ENCODE results near the gene ARHGAP10.
"Not testable (repeated sequence)": the region's sequence is repeated elsewhere in the genome, so short reads cannot be mapped to it uniquely, and the experiment has no call there.

Gene ARHGAP10

DNA sequence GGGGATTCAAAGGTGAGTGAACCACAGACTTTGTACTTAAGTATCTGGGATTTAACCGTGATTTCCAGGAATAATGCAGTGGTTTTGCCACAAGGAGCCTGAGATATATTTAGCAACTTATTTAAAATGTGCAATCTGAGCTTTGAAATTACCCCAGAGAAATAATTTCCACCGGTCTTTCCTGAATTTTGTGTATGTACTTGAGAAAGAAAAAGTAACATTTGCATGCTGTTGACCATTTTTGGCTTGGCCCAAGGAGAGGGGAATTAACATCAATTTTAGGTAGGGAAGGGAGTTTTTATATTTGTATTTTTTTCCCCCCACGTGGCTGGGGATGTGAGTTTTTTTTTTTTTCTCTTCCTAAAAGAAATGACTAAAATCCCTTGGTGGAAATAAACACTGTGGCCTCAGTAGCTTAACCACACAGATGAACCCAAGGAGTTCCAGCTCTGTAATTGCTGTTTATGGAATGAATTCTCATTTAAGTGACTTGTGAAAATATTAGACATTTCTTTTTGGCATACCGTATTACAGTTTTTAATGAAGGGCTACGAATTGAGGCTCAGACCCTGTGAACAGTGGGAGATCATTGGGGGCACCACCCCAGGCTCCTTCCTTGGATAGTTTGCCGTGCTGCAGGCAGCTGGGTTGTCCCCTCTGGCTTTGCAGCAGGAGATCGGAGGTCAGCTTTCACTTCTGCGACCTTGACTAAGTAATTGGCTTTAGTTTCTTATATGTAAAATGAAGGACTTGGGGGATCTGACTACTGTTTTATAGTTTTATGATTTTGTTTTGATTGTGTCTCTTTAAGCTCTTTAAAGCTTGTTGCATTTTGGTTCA, 116.1 kb downstream of the ARHGAP10 start:
- no peak for DNase-seq (ENCODE audit: low read depth)

DNA sequence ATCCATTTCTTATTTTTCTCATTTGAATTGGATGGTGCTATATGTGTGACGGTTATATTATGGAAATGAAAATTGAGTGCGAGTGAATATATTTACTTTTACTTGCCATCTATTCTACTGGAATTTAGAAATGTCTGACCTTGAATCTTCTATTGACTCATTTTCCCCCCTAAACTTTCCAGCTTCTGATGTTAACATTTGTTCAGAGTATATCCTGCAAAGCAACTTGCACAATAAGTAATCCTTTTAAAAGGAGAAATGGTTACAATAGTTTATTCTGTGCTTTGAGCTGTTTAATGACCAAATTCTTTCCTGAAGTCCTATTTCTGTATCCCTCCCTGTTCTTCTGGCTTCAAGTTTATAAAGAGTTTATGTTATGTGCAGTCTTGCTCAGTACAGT, 116.7 kb downstream of the ARHGAP10 start:
- DNase-seq (ENCODE audit: low read depth), result no peak

DNA sequence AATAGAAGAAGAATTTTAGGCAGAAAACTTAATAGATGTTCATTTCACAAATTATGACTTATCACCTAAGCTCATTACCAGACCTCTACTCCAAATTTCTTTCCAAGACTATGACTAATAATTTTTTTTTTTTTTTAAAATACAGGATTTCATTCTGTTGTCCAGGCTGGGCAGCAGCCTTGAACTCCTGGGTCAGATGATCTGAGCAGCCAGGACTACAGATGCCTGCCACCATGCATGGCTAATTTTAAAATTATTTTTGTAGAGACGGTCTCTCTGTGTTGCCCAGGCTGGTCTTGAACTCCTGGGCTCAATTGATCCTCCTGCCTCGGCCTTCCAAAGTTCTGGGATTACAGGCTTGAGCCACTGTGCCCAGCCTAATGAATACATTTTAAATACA, 119.2 kb downstream of the ARHGAP10 start:
- DNase-seq (ENCODE audit: low read depth), result no peak

DNA sequence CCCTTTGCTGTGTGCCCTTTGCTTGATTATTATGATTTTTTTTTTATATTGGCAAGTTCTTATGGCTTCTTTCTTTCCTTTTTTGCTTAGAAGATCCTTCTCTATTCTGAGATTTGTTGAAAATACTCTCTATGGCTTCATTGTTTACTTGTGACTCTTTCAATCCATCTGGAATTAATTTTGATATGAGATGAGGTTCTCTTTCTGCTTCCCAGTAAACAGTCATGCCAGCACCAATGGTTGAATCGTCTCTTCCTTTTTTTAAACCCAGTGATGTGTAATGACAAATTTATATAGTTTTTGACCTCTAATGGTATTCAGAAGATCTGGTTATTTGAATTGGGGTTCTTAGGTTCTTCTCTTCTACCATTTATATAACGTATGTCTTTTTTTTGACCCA, 121.8 kb downstream of the ARHGAP10 start:
- DNase-seq (ENCODE audit: low read depth), result peak; percentile 80

DNA sequence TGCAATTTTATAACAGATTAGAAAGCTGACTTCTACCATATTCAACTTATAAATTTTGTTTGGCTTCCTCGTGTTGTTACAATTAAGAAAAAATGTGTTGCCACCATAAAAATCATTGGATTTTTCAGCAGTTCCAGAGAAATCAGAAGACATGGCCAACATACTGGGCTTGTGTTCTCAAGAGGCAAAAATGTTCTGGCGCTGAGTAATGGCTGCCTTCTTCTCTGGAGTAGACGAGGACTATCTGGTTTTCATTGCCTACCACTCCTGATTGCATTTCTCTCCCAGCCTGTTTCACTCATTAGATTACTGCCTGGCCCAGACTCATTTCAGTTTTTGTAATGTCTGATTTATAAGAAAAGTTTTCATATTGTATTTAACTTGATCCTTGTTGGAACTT, 122.3 kb downstream of the ARHGAP10 start:
- DNase-seq (ENCODE audit: low read depth), result no peak

DNA sequence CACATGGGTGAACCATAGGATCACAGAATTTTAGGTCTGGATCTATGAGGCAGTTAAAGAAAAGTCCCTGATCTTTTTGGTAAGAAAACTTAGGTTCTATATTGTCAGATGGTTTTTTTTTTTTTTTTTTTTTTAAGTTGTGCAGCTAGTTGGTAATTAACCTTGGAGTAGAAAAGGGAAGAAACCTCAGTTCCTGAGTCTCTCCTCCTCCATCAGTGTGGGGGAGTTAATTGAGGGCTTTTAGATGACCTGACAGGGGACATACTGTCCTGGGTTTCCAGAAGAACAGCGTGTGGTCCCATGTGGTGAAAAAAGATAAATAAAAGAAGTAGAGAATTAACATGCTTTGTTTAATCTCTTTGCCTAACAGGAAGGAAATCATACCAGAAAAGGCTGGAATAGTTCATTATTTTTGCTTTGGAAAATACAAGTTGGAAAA, 123.7 kb downstream of the ARHGAP10 start:
- no peak for DNase-seq (ENCODE audit: low read depth)

DNA sequence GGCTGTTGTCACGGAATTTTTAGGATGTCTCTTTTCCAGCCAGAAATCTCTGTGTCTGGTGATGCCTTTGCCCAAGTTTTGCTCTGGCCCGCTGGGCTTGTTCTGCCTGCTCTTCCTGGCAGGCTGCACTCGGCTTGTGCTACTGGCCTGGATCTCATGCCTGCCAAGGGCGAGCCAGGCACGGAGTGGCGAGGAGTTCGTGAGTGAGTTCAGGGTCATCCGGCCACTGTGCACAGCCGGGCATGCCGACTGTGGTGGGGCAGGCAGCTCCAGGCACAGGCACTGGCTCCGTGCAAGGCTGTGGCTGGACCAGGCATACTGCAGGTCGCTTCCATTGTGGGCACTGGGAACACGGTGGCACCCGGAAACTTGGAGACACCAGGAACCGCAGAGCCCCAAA, 129.1 kb downstream of the ARHGAP10 start:
- DNase-seq (ENCODE audit: low read depth), result peak; percentile 49

DNA sequence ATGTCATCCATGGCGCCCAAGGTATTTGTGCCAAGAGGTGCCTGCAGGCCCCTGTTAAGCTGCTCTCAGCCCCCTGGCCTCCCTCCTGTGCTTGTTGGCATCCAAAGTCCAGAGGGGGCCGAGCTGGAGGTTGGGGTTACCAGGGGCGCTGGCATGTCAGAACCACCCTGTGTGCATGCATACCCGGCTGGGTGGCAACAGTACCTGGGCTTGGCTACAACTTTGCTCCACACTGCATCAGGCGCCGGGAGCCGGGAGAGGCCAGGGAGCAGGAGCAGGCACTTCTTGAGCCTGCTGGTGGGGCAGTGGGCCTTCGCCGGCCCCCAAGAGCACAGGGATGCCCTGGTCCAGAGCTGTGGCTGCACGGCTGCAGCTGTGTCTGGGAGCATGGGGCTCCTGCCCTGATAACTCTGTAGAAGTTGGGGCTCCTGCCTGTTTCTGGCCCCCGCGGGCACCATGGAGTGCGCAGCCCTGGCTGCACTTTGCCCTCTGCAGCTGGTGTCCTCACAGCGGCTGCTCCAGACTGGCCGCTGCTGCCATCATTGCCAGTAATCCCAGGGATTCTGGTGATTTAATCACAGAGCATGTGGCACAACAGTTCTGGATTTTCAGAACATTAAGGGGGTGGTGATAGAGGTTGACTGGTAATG, 130.3 kb downstream of the ARHGAP10 start:
- no peak for DNase-seq (ENCODE audit: low read depth)

DNA sequence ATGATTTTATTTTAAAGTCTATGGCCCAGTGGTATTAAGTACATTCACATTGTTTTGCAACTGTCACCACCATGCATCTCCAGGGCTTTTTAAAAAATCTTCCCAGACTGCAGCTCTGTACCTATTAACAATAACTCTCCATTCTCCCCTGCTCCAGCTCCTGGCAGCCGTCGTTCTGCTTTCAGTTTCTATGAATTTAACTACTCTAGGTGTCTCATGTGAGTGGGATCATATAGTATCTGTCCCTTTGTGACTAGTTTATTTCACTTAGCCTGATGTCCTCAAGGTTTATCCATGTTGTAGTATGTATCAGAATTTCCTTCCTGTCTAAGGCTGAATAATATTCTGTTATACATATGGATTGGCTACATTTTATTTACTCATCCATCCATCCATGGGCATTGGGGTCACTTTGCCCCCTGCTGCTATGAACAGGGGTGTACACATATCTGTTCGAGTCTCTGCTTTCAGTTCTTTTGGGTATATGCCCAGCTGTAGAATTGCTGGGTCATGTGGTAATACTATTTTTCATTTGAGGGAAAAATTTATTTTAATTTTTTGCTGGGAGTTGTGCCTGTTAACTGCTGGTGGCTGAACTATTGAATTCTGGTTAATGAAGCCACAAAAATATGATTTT, 131.3 kb downstream of the ARHGAP10 start:
- DNase-seq (ENCODE audit: low read depth), result peak; percentile 38

DNA sequence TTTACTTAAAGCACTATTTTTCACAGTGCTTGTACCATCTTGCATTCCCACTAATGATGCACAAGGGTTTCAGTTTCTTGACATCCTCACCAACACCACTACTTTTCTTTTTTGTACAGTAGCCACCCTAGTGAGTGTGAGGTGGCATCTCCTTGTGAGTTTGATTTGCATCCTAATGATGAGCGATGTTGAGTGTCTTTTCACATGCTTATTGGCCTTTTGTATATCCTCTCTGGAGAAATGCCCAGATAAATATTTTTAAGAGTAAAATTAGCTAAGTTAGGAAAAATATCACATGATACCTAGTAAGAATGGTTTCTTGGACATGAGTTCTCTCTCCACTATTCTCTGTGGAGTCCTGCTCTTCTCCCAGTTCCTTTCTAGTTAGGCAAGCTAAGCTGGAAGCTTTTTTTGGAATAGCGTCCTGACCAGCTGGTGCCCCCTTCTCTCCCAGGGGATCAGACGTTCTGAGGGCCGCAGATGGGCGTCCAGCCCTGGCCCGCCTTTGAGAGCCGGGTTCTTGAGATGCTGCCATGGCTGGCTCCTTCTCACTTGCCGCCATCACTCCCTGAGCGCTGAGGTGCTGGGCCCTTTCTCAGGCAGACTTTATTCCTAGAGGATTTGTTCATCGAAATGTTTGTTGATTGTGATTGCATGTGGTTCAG, 132.1 kb downstream of the ARHGAP10 start:
- peak; percentile 47 for DNase-seq (ENCODE audit: low read depth)

DNA sequence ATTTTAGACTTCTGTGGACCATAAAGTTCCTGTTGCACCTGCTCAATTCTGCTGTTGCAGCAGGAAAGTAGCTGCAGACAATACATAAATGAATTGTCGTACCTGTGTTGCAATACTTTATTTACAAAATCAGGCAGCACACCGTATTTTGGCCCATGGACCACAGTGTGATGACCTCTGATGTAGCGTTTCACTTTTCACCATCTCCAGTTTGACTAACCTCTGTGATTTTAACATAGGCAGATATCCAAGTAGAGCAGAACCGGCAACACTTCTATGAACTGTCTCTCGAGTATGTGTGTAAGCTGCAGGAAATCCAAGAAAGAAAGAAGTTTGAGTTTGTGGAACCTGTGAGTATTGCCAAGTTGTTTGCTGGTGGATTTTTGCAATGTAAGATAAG, 132.7 kb downstream of the ARHGAP10 start:
- peak; percentile 10 for DNase-seq (ENCODE audit: low read depth)

DNA sequence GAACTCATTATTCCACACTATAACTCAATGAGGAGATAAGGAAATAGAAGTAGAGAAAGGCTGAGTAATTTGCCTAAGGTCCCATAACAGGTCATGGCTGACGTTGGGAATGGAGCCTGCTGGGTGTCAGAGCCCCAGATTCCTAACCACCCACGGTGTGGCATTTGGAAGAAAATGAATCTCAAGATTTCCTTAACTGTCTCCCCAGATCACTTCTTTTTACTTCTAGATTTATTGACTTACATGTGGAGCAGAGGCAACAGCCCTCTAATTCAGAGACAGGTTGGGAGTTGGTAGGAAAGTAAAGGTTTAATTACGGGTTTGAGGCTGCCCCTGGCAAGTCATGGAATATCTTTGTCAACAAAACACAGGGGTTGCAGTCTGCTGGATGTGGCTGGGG, 134.0 kb downstream of the ARHGAP10 start:
- no peak for DNase-seq (ENCODE audit: low read depth)

DNA sequence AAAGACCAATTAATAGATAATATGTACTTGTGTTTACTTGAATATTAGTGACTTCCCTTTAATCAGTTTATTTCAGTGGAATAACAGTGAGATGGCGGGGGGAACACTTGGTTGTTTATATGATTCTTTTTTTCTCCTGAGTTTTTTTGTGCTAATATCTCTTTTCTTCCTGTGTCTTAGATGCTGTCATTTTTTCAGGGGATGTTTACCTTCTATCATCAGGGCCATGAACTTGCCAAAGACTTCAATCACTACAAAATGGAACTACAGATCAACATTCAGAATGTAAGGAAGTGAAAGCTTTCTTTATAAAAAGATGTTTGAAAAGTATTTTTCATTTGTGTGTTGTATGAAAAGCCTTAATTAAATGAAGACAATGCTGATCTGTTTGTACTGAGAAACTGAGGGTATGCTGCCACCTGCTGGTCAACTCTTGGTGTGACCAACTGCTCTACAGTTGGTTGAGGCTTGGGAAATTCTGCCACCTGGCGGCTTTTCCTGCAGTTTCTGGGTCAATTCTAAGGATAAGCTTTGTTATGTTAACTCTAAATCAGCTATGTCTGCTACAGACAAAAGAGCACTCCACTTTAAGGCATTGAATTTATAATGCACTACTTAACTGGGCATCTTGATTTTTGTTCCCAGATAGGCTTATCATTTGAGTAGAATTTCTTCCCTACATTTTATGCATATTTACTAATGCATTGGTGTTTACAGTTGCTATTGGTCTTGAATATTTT, 134.8 kb downstream of the ARHGAP10 start:
- DNase-seq (ENCODE audit: low read depth), result peak; percentile 82

DNA sequence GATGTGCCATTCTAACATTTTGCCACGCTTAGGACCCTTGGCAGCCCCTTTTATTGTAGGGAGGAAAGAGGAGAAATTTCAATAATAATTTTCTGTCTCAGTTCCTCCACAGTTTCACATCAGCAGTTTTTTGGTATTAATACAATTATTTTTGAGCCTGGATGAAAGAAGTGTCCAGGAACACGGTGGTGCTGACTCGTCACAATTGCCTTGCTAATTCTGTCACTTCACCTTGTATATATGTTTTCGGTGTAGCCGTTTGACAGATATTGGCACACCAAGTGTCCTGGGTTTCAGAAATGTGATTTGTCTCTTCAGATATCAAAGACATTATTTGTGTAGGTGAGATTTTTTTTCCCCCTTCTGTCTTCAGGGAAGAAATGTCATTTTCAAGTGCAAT, 142.2 kb downstream of the ARHGAP10 start:
- no peak for DNase-seq (ENCODE audit: low read depth)

DNA sequence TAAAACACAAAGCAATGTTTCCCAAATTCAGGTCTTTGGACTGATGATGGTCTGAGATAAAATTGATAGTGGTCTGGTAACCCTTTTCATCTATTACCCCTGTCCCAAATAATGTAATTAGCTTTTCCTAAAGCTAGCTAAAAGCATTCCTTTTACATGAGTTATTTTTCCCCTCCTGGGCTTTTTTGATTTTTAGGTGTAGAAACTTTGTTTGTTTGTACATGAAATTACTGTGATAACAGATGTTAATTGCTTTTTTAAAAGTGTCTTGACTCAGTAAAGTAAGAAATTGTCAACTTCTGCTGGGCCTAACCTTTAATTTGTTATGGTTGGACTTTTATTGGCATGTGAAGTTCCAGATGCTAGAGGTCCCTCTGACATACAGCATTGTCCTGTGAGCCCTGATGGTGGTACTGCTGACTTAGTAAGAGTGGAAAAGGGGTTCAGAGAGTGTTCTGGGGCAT, 145.5 kb downstream of the ARHGAP10 start:
- no peak for DNase-seq (ENCODE audit: low read depth)

DNA sequence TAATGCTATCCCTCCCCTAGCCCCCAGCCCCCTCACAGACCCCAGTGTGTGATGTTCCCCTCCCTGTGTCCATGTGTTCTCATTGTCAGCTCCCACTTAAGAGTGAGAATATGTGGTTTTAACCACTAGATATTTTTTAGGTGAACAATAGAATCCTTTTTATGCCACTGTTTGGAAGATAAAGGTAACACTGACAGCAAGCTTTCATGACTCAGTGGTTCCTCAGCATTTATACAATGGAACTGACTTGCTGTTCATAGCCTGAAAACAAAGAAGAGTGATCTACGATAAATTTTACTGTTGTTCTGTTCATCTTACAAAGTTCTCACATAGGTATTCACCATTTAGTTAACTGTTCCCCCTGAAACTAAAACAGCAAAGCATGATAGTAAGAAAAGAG, 147.8 kb downstream of the ARHGAP10 start:
- no peak for DNase-seq (ENCODE audit: low read depth)

DNA sequence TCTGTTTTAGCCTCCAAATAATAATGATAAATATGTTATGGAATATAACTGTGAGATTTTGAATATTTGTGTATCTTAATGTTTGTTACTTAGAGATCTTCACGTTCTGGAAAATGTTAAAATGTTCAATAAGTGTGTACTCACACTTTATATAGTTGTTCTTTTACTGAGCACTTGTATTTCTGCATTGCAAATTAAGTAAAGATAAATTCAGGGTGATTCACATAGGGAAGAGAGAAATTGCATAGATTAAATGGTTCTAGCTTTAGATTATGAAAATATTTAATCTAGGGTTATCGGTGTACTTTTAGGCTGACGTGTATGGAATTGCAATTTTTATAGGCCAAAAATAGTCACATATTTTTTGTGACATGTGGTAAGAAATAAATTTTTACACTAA, 148.6 kb downstream of the ARHGAP10 start:
- no peak for DNase-seq (ENCODE audit: low read depth)

DNA sequence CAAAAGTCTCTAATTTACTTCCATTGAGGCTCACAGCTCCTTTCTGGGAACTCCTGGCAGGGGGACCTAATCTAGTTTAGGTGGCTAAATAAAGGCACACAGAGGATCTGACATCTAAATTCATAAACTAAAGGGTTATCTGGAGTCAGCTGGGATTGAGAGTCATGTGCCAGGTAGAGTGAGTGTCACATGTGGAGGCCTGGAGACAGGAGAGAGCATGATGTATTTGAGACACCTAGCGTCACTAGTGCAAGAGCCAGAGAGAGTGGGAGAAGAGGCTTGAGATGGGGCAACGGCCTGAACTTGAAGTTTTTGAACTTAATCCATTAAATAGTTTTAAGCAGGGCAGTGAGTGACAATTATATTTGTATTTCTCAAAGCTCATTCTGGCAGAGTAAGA, 152.6 kb downstream of the ARHGAP10 start:
- DNase-seq (ENCODE audit: low read depth), result no peak

DNA sequence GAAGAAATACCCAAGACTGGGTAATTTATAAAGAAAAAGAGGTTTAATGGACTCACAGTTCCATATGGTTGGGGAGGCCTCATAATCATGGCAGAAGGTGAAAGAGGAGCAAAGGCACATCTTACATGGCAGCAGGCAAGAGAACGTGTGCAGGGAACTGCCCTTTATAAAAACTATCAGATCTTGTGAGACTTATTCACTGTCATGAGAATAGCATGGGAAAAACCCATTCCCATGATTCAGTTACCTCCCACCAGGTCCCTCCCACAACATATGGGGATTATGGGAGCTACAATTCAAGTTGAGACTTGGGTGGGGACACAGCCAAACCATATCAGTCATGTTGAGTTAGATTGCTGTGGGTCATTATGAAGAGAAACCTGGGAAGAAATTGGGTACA, 153.3 kb downstream of the ARHGAP10 start:
- DNase-seq (ENCODE audit: low read depth), result not testable (repeated sequence)

DNA sequence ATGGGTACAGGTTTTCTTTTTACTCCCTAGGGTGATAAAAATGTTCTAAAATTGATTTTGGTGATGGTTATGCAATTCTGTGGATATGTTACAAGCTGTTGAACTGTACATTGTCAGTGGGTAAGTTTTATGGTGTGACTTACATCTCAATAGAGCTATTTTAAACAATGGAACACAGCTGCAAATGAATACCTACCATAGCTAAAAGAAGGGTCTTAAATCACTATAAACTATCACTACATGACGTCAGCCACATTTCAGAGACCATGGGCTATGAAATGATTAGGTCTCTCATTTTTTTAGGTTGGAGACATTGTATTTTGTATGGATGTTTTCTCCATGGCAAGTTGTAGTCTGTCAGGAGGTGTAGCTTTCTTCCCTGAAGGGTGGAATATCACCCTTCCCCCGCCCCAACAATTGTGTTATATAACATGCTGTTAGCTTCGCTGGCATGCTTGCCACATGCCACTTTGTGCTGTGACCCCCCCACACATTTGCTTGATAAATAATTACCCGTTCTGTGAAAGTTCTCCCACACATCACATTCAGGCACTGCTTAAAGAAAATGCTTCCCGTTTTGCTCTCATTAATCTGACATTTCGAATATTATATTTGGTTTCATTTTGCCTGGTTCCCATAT, 159.7 kb downstream of the ARHGAP10 start:
- no peak for DNase-seq (ENCODE audit: low read depth)

DNA sequence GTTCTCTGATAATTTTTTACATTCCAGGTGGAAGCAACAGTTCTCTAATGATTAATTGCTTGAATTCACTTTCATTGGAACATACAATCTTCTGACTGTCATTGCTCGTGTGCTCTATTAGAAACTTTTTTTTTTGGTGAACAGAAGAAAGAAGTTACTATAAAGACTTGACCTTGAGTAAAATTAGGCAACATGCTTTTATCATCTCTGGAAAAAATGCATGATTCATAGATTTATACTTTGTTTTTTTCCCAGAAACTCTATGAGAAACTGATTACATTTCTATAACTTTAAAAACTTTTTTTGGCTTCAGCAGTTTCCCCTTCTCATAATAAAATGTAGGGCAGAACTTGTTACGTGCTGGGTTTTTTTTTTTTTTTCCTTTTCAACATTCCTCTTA, 167.6 kb downstream of the ARHGAP10 start:
- DNase-seq (ENCODE audit: low read depth), result peak; percentile 51
